DOHH2 (cell line): ENCODE data around the gene SLC5A3.

Experiments used
- H3F3A ChIP-seq: fragments of 200-600 bp; sonication (generic), shearing (Covaris generic); 2 replicates; pipeline ENCODE4 v1.6.0; 2016; ENCODE audit warnings: antibody characterized with exemption, mild to moderate bottlenecking; ENCODE audit not compliant: control insufficient read depth, insufficient read depth
- H3K27ac ChIP-seq: fragments of 200-600 bp; sonication (generic); 2 replicates; pipeline ENCODE4 v1.5.1; 2014; ENCODE audit warnings: low read depth, mild to moderate bottlenecking, low read length, moderate library complexity
- H3K27me3 ChIP-seq: fragments of 200-600 bp; sonication (generic); 2 replicates; pipeline ENCODE4 v1.6.1; 2014; ENCODE audit warnings: mild to moderate bottlenecking, low read length, mixed read lengths; ENCODE audit not compliant: control insufficient read depth
- H3K36me3 ChIP-seq: fragments of 200-600 bp; sonication (generic); 2 replicates; pipeline ENCODE4 v1.6.1; 2014; ENCODE audit warnings: mild to moderate bottlenecking, low read length, moderate library complexity, mixed read lengths; ENCODE audit not compliant: control insufficient read depth
- H3K4me1 ChIP-seq: fragments of 200-600 bp; sonication (generic); 2 replicates; pipeline ENCODE4 v1.6.1; 2014; ENCODE audit warnings: mild to moderate bottlenecking, low read length, mixed read lengths; ENCODE audit not compliant: control insufficient read depth
- H3K4me2 ChIP-seq: fragments of 200-600 bp; sonication (generic); 2 replicates; pipeline ENCODE4 v1.6.0; 2014; ENCODE audit warnings: mild to moderate bottlenecking, low read length, moderate library complexity
- H3K4me3 ChIP-seq: fragments of 200-600 bp; sonication (generic); 2 replicates; pipeline ENCODE4 v1.5.1; 2014; ENCODE audit warnings: mild to moderate bottlenecking, low read length, mixed read lengths
- H3K79me2 ChIP-seq: fragments of 200-600 bp; sonication (generic); 2 replicates; pipeline ENCODE4 v1.6.1; 2014; ENCODE audit warnings: mild to moderate bottlenecking, low read length, mixed read lengths; ENCODE audit not compliant: control insufficient read depth
- H3K9me2 ChIP-seq: fragments of 200-600 bp; sonication (generic); replicated peaks from 2 replicates; pipeline ENCODE4 v1.6.1; 2014; ENCODE audit warnings: mild to moderate bottlenecking, low read length, mixed read lengths; ENCODE audit not compliant: control insufficient read depth
- H3K9me3 ChIP-seq: fragments of 200-600 bp; sonication (generic); 2 replicates; pipeline ENCODE4 v1.6.1; 2014; ENCODE audit warnings: antibody characterized with exemption, low read length, mixed read lengths; ENCODE audit not compliant: control insufficient read depth, insufficient read depth
- H4K20me1 ChIP-seq: fragments of 200-600 bp; sonication (generic); 2 replicates; pipeline ENCODE4 v1.6.0; 2014; ENCODE audit warnings: low read depth, mild to moderate bottlenecking, antibody characterized with exemption, low read length, moderate library complexity; ENCODE audit not compliant: control insufficient read depth, insufficient read depth
- CTCF ChIP-seq: fragments of 200-600 bp; sonication (generic); IDR thresholded peaks from one replicate; pipeline ENCODE4 v1.5.1; 2014; ENCODE audit warnings: antibody characterized with exemption, mild to moderate bottlenecking, low read depth, low read length; ENCODE audit not compliant: poor library complexity, severe bottlenecking
- EZH2phosphoT487 ChIP-seq: fragments of 200-600 bp; sonication (generic); IDR thresholded peaks from 2 replicates; pipeline ENCODE4 v1.6.1; 2017; ENCODE audit warnings: borderline replicate concordance, mild to moderate bottlenecking, antibody characterized with exemption, low read length, moderate library complexity, mixed read lengths

The SLC5A3 gene

GRCh38 chr21:34094949-34095348 is 21.6 kb downstream of the SLC5A3 start:
- no peak for TF ChIP-seq EZH2phosphoT487
- TF ChIP-seq CTCF: no peak
- H3K79me2 ChIP-seq: peaks cover 96% of the 10 kb centered on the region
- no peak overlapping the region for H3K27ac ChIP-seq
- H3K9me3 ChIP-seq: no peaks in the 10 kb centered on the region
- H3K4me3 ChIP-seq: no peak overlapping the region
- H3K27me3 ChIP-seq: no peaks in the 10 kb centered on the region
- H3K9me2 ChIP-seq: no peaks in the 10 kb centered on the region
- H3K4me1 ChIP-seq: peaks cover 21% of the 10 kb centered on the region
- no peak overlapping the region for H3K4me2 ChIP-seq
- H3F3A ChIP-seq: no peaks in the 10 kb centered on the region
- H4K20me1 ChIP-seq: 0 out of 2 replicates have a peak, but pooled peaks cover 8% of the 10 kb centered on the region
- H3K36me3 ChIP-seq: peaks cover 70% of the 10 kb centered on the region

DNA sequence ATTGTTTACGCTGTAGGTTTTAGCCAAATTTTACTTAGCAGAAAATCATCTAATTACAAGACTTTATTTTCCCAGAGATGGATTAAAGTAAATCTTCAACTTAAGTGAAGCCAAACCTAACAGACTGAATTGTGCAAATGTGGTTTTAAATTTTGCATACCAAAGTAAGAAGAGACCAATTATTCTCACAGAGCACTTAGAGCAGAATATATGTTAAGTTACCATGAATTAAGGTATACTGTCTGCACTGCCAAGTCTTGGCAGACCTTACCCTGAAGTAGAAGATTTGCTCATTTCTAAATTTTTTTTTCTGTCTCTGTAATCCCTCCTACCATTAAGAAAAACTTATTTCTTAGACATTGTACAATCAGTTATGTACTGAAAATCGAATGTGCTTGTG is 24.1 kb downstream of the SLC5A3 start:
- no peaks in the 10 kb centered on the region for H3K27me3 ChIP-seq
- H3K4me2 ChIP-seq: no peak overlapping the region
- H3K36me3 ChIP-seq: peaks cover 72% of the 10 kb centered on the region
- no peak overlapping the region for H3K4me3 ChIP-seq
- H3K4me1 ChIP-seq: peaks cover 14% of the 10 kb centered on the region
- peaks cover 98% of the 10 kb centered on the region for H3K79me2 ChIP-seq
- no peaks in the 10 kb centered on the region for H3K9me2 ChIP-seq
- no peak for TF ChIP-seq EZH2phosphoT487
- TF ChIP-seq CTCF: no peak
- no peaks in the 10 kb centered on the region for H3F3A ChIP-seq
- H4K20me1 ChIP-seq: 0 out of 2 replicates have a peak, but pooled peaks cover 3% of the 10 kb centered on the region
- H3K27ac ChIP-seq: no peak overlapping the region
- H3K9me3 ChIP-seq: no peaks in the 10 kb centered on the region

GRCh38 chr21:34100337-34100736 is 27.0 kb downstream of the SLC5A3 start:
- Histone ChIP-seq H3K79me2 (peaks cover 100% of the 10 kb centered on the region), H3K36me3 (peaks cover 58% of the 10 kb centered on the region), H3K27me3 (no peaks in the 10 kb centered on the region), H3K4me1 (peaks cover 12% of the 10 kb centered on the region; the same call in 1 of the 2 replicates), H3K9me3 (no peaks in the 10 kb centered on the region), H3F3A (no peaks in the 10 kb centered on the region), H3K4me2 (no peak overlapping the region), H3K4me3 (no peak overlapping the region), H4K20me1 (0 out of 2 replicates have a peak, but pooled peaks cover 3% of the 10 kb centered on the region), H3K27ac (no peak overlapping the region), H3K9me2 (no peaks in the 10 kb centered on the region)
- TF ChIP-seq EZH2phosphoT487: no peak
- TF ChIP-seq CTCF: no peak
